Suprapubic skin (tissue), 4 donors: Measurements from ENCODE around the gene C16orf90. TPM values are rescaled to one million over a fixed set of nuclear protein-coding genes. Genes with fewer than 3 reads are reported as not detected.
"Not testable (repeated sequence)": the region's sequence is repeated elsewhere in the genome, so short reads cannot be mapped to it uniquely, and the experiment has no call there.

Experiments used
- DNase-seq, 2 donors: peaks; one replicate each; pipeline ENCODE4 v3.0.0-alpha.2; 2019; ENCODE audit warnings: low spot score in 2 of 2
- H3K27ac ChIP-seq: fragments of 200-600 bp; sonication (generic); one replicate; pipeline ENCODE4 v1.5.1; 2019
- H3K27me3 ChIP-seq: fragments of 200-600 bp; sonication (generic); one replicate; pipeline ENCODE4 v1.5.1; 2019
- H3K36me3 ChIP-seq: fragments of 200-600 bp; sonication (generic); one replicate; pipeline ENCODE4 v1.5.1; 2019
- H3K4me1 ChIP-seq: fragments of 200-600 bp; sonication (generic); one replicate; pipeline ENCODE4 v1.5.1; 2019
- H3K4me3 ChIP-seq: fragments of 200-600 bp; sonication (generic); one replicate; pipeline ENCODE4 v1.5.1; 2019; ENCODE audit warnings: mild to moderate bottlenecking
- H3K9me3 ChIP-seq: fragments of 200-600 bp; sonication (generic); one replicate; pipeline ENCODE4 v1.5.1; 2019
- CTCF ChIP-seq, 2 donors: fragments of 200-600 bp in 1 of 2; fragments of 450-650 bp in 1 of 2; sonication (generic) in 1 of 2; IDR thresholded peaks; one replicate each; pipeline ENCODE4 v1.5.1; 2016 to 2019; ENCODE audit warnings: antibody characterized with exemption in 2 of 2, mild to moderate bottlenecking in 1 of 2, moderate library complexity in 1 of 2
- EP300 ChIP-seq: sonication (generic); formaldehyde crosslinking; IDR thresholded peaks from one replicate; pipeline ENCODE4 v1.6.1; 2017; ENCODE audit warnings: antibody characterized with exemption
- POLR2A ChIP-seq, 2 donors: fragments of 450-650 bp; IDR thresholded peaks; one replicate each; pipeline ENCODE4 v1.6.1; 2017; ENCODE audit warnings: antibody characterized with exemption in 2 of 2, mild to moderate bottlenecking in 2 of 2, moderate library complexity in 2 of 2
- POLR2AphosphoS5 ChIP-seq, 3 donors: sonication (generic); formaldehyde crosslinking; IDR thresholded peaks; one replicate each; pipeline ENCODE4 v1.6.1; 2017; ENCODE audit warnings: antibody characterized with exemption in 3 of 3
- WGBS: methylation state at CpG from one replicate; pipeline ENCODE4 v1.1.5; 2018; 5-methylcytosine and 5-hydroxymethylcytosine counted together
- total RNA-seq, 4 donors: library from RNA; depleted of rRNA; stranded (reverse); fragments of >200 nt; gene quantifications; one replicate each; pipeline ENCODE4 v1.1.0, GENCODE V29; 2016

Gene C16orf90
- total RNA-seq, 4 donors from 2014 or later, result not detected

- no peaks in the 10 kb centered on the region for H3K4me1 ChIP-seq
- DNase-seq, result no peak
- no peaks in the 10 kb centered on the region for H3K27me3 ChIP-seq
- no peaks in the 10 kb centered on the region for H3K9me3 ChIP-seq
- no peak overlapping the region for H3K27ac ChIP-seq
- H3K36me3 ChIP-seq, result peaks cover 71% of the 10 kb centered on the region
- no peak overlapping the region for H3K4me3 ChIP-seq
- 72% methylated on average over 7 of the region's 7 CpGs for WGBS
- TF ChIP-seq POLR2AphosphoS5 (IDR thresholded peaks at IDR 0.05) (no peak), POLR2A (IDR thresholded peaks at IDR 0.05) (no peak), CTCF (IDR thresholded peaks at IDR 0.05) (no peak), EP300 (no peak)
These were observed 13.4 kb upstream of the C16orf90 start for GRCh38 chr16:3508736-3509135.

- 68% methylated on average over 6 of the region's 6 CpGs for WGBS
- Histone ChIP-seq H3K36me3 (peaks cover 23% of the 10 kb centered on the region), H3K4me3 (no peak overlapping the region), H3K27ac (peak overlapping the region; percentile 11), H3K9me3 (no peaks in the 10 kb centered on the region), H3K4me1 (peaks cover 27% of the 10 kb centered on the region), H3K27me3 (no peaks in the 10 kb centered on the region)
- TF ChIP-seq POLR2AphosphoS5 (IDR thresholded peaks at IDR 0.05) (no peak), POLR2A (IDR thresholded peaks at IDR 0.05) (no peak), EP300 (no peak), CTCF (IDR thresholded peaks at IDR 0.05) (no peak)
- DNase-seq, result peak in 1 of 2 donors; percentile 48
These were observed 8.2 kb upstream of the C16orf90 start for GRCh38 chr16:3503523-3503922.

- Histone ChIP-seq H3K27me3 (no peaks in the 10 kb centered on the region), H3K4me3 (peak overlapping the region; percentile 64), H3K36me3 (peaks cover 9% of the 10 kb centered on the region), H3K9me3 (no peaks in the 10 kb centered on the region), H3K27ac (peak overlapping the region; percentile 62), H3K4me1 (peaks cover 27% of the 10 kb centered on the region)
- WGBS, result 69% methylated on average over 22 of the region's 22 CpGs
- TF ChIP-seq POLR2AphosphoS5 (IDR thresholded peaks at IDR 0.05) (no peak), POLR2A (IDR thresholded peaks at IDR 0.05) (no peak), CTCF (IDR thresholded peaks at IDR 0.05) (no peak), EP300 (no peak)
- peak in 1 of 2 donors; percentile 44 for DNase-seq
These were observed 6.6 kb upstream of the C16orf90 start for GRCh38 chr16:3501783-3502400.

- Histone ChIP-seq H3K27ac (peak overlapping the region; percentile 62), H3K4me3 (peak overlapping the region; percentile 64), H3K4me1 (peaks cover 27% of the 10 kb centered on the region)
- H3K9me3 ChIP-seq, H3K27me3 ChIP-seq, H3K36me3 ChIP-seq: not testable (repeated sequence)
- peak in 1 of 2 donors; percentile 18 for DNase-seq
- WGBS, result 12% methylated on average over 24 of the region's 24 CpGs
These were observed 6.1 kb upstream of the C16orf90 start for GRCh38 chr16:3501412-3501761.

GRCh38 chr16:3498988-3499387 lies 3.7 kb upstream of the C16orf90 start:
- Histone ChIP-seq H3K4me1 (peaks cover 27% of the 10 kb centered on the region), H3K9me3 (no peaks in the 10 kb centered on the region), H3K36me3 (no peaks in the 10 kb centered on the region), H3K27ac (no peak overlapping the region), H3K27me3 (no peaks in the 10 kb centered on the region), H3K4me3 (no peak overlapping the region)
- peak in 1 of 2 donors; percentile 4 for DNase-seq
- 96% methylated on average over 16 of the region's 16 CpGs for WGBS
- TF ChIP-seq POLR2AphosphoS5 (IDR thresholded peaks at IDR 0.05) (no peak), CTCF (IDR thresholded peaks at IDR 0.05) (no peak)

- TF ChIP-seq EP300 (no peak), POLR2AphosphoS5 (IDR thresholded peaks at IDR 0.05) (no peak), POLR2A (IDR thresholded peaks at IDR 0.05) (no peak), CTCF (IDR thresholded peaks at IDR 0.05) (no peak)
- Histone ChIP-seq H3K4me3 (no peak overlapping the region), H3K4me1 (peaks cover 19% of the 10 kb centered on the region), H3K27me3 (no peaks in the 10 kb centered on the region), H3K36me3 (no peaks in the 10 kb centered on the region), H3K9me3 (no peaks in the 10 kb centered on the region), H3K27ac (no peak overlapping the region)
- peak in 1 of 2 donors; percentile 37 for DNase-seq
- 98% methylated on average over 4 of the region's 4 CpGs for WGBS
These were observed 2.5 kb upstream of the C16orf90 start for GRCh38 chr16:3497771-3498170.
